Urothelium cell line (cell line): Measurements from ENCODE around the gene GTSF1L.
A peak's percentile ranks its signal among the peaks of the same experiment; 100 is the strongest.
"Not testable (repeated sequence)": the region's sequence is repeated elsewhere in the genome, so short reads cannot be mapped to it uniquely, and the experiment has no call there.

Experiments
- DNase-seq: peaks from one replicate; pipeline ENCODE4 v3.0.0; 2011; ENCODE audit warnings: low spot score, mixed read lengths
- FAIRE-seq: peaks from 2 replicates; lab custom pipeline; 2011; peaks lifted over from hg19 to GRCh38; lab: Jason Lieb, UNC

Gene GTSF1L

DNA sequence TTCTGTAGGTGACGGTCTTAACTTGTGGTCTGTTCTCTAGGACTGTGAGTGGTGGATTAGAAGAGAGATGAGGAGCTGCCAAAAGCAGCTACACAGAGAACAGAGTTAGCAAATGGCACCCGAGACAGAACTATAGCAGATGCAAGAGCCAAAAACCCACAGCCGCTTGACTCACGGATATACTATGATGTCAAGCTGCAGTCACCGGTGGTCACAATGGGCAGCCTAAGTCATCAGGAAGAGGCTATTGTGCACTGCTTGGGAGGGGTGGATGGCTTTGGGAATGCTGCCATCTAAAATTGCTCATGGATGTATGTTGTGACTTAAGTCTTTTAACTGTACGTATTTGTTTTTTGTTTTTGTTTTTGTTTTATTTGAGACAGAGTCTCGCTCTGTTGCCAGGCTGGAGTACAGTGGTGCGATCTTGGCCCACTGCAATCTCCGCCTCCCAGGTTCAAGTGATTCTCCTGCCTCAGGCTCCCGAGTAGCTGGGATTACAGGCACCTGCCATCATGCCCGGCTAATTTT, at the start of gene GTSF1L:
TSS of gene GTSF1L (minus strand) at position 192 of the 528 bp plus-strand sequence. CDS start 308 bp downstream, outside the sequence.
- DNase-seq (peak; percentile 42), FAIRE-seq (no peak)

DNA sequence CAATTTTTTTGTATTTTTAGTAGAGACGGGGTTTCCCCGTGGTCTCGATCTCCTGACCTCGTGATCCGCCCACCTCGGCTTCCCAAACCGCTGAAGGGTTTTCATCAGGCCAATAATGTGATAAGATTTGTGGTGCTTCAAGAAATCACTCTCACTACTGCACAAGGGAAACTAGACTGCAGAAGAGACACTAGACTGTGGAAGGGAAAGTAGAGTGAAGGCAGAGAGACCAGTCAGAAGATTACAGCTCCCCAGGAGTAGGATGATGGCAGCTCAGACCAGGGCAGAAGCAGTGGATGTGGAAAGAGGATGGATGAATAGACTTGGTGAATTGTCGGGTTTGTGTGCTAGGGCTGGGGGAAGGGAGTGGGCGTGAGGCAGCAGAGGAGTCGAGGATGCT, 48.0 kb upstream of the GTSF1L start:
- FAIRE-seq (no peak), DNase-seq (no peak)

DNA sequence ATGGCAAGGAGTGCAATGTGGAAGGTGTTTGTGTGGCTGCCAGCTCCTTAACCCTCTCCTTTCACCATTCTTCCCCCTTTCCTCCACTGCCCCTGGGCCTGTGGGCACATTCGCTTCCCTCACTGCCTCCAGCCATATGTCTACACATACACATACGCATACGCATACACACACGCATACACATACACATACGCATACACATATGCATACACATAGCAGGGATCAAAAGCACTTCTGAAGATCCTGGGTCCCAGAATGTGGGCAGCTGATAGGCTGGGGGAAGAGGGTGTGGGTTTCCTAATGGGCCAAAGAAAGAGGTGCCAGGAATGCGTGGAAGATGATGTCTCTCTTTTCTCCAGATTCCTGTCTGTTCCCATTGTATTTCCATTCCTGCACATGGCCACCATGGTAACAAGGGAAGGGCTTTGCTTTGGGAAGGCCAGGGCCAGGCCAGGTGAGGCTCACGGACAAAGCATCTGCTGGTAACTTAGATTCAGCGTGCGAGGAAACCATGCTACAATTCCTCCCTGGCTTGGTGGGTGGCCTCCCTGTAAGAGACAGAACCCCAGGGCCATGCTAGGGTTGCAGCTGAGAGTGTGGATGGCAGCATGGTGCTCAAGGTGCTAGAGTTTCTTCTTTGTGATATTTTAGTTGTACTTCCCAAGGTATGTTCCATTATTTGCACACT, 44.8 kb upstream of the GTSF1L start:
- DNase-seq (no peak), FAIRE-seq (peak; percentile 30)

DNA sequence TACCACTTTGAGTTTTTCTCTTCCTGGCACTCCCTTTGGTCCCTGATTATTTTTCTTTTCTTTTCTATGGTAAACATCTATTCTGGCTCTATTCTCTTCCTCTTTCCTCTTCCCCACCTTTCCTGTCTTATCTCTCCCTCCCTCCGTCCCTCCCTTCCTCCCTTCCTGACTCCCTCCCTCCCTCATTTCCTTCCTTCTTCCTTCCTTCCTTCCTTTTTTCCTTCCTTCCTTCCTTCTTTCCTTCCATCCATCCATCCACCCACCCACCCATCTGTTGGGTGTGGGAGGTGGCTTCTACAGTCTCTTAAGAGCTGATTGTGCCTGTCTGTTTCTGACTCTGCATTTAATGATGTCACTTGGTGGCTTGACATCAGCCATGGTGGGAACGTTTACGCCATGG, 43.5 kb upstream of the GTSF1L start:
- FAIRE-seq: no peak
- no peak for DNase-seq

DNA sequence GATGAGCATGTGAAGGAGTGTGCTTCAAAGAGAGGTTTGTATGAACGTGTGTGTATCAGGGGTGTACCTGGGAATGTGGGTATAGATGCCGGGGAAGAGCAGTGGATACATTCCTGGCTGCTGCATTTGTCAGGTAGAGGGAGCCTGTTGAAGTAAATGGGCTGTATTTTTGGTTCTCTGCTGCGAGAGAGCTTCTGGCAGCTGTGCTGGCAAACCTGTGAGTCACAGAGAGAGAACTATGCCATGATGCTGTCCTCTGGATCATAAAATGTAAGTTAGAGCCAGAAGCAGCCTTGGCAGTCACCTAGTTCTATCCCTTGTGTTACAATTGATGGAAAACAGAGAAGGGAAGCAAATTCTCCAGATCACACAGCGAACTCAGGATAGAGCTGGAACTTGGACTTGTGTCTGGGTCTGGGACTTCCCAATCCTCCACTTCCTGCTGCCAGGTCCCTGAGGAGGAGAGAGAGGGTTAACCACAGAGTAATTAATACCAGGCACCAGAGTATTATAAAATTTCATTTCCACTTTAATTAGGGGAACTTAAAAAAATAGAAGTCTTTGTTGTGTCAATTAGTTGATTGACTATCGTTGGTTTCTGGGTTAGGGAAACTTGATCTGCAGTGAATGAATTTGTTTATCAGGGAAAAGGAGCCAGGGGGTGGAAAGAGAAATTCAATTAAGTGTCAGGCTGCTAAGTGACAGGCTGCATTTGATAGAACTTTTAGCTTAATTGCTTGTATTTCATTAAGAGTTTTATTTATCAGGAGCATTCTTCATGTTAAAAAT, 41.1 kb upstream of the GTSF1L start:
- DNase-seq: peak; percentile 80
- no peak for FAIRE-seq

DNA sequence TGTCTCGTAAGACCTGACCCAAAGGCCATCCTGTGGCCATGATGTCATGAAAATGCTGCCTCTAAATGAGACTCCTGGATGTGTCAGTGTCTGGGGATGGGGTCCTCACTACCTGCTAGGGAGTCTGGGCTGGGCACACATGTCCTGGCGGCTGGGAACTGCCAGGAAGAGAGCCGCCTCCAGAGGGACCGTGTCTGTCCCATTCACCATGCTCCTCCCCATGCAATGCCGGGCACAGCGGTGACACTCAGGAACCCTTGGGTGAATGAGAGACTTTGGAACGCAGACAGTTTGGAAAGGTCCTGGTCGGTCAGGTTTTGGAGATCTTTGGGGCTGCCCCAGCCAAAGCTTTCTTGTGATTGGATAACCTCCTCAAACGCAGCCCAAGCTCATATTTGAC, 40.1 kb upstream of the GTSF1L start:
- DNase-seq (no peak), FAIRE-seq (no peak)

DNA sequence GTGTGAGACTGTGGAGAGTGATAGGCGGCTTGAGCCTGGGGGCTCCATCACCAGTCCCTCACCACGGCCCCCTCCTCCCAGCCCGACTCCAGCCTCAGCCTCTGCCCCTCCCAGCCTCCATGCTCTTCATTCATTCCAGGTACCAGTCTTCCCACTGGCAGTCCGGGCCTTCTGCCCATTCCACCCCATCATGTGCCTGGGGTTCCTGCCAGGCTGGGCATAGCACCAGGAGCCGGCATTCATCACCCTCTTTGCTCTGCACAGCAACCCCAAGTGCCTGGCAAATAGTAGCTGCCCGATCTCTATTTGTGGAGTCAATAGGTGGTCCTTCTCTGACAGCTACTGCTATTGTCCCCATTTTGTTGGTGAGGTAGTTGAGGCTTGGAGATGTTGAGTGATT, 39.6 kb upstream of the GTSF1L start:
- FAIRE-seq: no peak

DNA sequence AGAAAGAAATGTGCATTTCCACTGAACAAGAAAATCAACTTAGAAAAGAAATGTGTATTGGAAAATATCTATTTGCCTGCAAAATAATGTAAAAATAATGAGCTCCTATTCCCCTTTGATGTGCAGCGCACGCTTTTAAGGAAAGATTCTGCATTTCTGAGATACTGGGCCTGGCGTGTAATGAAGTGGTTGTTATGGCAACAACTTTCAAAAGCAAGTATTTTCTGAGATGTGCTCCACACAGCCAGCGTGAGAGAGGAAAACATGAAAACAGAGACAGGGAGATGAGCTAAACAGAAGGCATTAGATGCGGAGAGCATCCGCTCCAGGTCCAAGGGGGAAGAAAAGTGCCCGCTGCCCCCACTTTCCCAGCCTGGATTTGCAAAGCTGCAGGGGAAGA, 39.1 kb upstream of the GTSF1L start:
- FAIRE-seq (no peak), DNase-seq (no peak)

More for the DNA sequence above, 39.6 kb upstream of the GTSF1L start:
- no peak for DNase-seq

DNA sequence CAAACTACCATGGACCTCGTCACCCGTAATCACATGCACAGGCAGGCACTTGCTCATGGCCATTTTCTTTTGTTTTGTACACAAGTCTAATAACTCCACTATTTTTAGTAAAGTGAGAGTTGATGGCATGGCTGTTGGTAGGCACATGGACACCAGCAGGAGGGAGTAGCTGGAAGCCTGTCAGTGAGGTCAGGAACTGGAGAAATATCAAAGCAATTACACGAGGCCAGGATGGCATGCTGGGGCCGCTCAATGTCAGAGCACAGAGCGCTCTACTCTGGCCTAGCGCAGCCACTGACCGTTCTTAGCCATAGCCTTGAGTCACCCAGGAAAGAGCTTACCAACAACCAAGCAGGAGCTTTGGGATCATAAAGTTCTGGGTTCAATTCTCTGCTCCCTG, 36.1 kb upstream of the GTSF1L start:
- no peak for DNase-seq
- FAIRE-seq: no peak

DNA sequence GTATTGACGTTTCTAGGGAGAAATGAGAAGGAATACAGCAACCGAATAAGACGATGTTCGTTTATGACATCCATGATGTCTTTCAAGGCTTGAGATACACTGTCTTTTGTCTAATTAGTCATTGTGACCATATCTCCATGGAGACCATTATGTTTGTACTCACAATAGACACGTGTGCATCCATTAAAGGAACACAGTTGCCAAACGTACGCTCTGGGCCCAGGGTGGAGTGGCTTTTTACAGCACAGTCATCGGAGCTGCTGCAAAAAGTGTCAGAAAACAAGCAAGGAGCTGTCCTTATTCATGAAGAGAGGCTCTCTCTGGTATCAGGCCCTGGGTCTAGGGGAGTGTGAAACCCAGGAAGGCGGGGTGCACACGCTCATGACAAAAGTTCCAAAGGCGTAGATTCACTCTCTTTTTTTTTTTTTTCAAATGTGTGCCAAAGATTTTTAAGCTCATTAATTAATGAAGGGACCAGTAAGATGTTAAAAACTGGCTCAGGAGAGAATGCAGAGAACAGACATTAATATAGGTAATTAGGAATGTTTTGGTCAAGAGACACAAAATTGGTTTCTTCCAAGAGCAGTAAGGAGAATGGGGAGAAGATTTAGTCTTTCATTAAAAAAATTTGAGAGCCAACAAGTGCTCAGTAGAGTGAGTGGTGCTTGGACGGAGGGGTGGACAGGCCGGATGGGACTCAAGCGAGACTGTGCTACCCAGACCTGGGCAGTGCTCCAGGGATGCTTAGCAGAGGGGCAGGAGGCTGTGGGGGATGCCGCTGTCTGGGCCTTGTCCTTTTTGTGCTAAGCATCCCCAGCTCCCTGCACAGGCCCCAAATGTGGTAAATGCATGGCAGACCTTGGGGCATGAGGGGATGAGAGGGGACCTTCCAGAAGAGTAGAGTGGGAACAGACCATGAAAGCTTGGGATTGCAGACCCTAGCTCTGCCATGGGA, 34.9 kb upstream of the GTSF1L start:
- DNase-seq (no peak), FAIRE-seq (no peak)

DNA sequence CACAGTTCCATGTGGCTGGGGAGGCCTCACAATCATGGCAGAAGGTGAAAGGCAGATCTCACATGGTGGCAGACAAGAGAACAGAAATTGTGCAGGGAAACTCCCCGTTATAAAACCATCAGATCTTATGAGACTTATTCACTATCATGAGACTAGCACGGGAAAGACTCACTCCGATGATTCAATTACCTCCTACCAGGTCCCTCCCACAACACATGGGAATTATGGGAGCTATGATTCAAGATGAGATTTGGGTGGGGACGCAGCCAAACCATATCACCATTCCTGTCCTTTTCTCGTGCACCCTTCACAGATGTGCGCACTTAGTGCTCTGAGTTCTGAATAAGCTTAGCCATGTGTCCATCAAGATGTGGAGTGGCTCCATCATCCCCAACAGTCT, 31.1 kb upstream of the GTSF1L start:
- not testable (repeated sequence) for FAIRE-seq, DNase-seq

DNA sequence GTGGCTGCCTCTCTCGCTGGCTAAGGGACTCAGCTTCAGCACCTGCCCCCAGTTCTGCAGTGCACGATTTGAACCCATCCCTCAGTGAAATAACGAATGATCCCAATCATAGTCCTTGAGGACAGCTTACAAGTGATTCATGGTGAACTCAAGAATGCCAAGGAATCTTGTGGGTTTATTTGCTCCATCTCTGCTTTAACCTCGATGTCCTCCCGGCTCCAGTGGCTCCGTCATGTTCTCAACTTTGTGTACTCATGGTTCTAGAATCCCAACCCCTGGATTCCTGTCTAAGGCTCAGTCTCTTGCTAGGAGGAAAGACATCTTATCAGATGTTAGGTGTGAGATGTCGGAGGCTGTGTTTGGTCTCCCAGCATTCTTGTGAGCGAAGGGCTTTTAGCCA, 29.0 kb upstream of the GTSF1L start:
- no peak for FAIRE-seq
- no peak for DNase-seq

DNA sequence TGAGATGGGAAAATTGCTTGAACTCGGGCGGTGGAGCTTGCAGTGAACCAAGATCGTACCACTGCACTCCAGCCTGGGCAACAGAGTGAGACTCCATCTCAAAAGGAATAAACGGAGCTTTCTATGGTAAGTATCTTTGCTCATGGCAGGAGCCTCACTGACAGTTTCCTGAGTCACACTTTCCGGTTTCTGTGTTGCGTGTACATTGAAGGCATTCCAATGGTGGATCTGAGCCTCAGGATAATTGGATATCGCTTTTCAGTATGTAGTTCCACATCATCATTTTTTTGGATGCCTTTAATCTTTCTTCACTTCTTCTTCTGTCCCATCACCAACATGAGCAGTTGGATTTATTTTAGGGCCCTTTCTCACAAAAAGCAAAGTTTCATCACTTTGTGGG, 28.6 kb upstream of the GTSF1L start:
- DNase-seq: no peak
- no peak for FAIRE-seq

DNA sequence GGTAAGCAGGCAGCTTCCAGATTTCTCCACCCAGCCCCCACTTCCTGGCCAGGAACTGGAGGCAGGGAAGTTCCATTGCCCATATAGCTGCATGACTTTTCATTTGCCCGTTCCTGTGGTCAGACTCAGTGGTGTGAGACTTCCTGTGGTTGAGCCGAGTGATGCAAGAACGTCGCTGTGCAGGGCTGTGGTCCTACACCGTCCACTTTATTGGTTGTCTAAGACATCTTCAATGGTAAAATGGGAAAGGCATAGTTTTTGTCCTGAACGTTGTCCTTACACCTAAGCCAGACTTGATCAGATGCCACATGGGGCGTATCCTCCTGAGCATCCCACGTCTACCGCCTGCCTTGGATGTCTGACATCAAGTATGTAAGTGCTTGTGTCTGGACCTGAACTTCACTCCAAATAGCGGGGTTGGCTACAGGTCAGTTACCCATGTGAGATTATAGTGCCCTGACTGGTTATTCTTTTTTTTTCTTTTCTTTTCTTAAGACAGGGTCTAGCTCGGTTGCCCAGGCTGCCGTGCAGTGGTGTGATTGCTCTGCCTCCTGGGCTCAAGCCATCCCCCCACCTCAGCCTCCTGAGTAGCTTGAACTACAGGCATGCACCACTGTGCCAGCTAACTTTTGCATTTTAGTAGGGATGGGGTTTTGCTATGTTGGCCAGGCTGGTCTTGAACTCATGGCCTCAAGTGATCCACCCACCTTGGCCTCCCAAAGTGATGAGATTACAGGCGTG, 25.9 kb upstream of the GTSF1L start:
- DNase-seq (peak; percentile 91), FAIRE-seq (peak; percentile 86)

DNA sequence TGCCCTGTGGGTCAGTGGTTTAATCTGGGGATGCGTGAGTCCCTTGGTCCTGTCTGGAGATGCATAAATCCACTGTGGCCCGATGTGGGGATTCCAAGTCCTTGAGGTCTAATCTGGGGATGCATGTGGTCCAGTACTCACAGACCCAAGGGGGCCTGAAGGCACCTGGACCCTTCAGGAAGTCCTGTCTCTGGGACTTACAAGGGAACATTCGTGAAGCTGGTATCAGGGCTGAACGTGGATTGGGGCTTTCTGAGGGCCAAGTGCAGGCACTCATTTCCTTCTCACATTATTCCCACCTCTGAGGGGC, 25.2 kb upstream of the GTSF1L start:
- FAIRE-seq: no peak
- DNase-seq: no peak

DNA sequence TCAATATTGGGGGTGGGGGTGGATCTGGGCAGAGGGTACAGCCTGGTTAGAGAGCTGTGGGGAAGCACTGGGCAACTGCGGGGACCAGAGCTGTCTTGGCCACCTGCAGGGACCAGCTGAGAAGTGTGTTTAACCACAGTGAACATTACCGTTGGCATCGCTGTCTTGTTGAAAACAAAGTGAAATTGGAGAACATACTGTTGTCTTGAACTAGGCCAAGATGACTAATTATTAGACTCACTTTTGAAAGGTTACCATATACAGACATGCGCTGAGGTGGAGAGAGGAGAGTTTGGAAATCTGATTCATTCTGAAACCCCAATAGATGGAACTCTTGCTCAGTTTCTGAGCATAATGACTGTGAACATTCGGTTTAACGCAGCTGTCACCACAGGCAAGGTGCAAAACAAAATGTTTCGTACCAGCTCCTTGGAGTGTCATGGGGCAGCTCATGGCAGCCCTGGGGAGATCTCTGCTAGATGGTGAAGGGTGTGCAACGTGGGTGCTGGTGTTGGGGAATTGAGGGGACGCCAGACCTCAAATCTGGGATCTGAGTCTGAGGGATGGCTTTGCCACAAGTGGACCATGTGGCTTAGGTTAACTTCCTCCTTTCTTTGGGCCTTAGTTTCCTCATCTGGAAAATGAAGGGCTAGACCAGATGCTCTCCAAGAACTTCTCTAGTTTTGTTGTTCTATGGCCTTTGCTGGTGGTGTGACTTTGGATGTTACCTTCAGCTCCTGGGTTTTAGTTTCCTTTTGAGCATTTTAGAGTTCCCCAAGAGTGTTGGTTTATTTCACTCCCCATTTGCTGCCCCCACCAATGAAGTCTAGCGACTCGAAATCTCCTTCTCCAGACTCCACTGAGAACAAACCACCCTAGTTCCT, 24.6 kb upstream of the GTSF1L start:
- FAIRE-seq: peak; percentile 58
- peak; percentile 84 for DNase-seq

DNA sequence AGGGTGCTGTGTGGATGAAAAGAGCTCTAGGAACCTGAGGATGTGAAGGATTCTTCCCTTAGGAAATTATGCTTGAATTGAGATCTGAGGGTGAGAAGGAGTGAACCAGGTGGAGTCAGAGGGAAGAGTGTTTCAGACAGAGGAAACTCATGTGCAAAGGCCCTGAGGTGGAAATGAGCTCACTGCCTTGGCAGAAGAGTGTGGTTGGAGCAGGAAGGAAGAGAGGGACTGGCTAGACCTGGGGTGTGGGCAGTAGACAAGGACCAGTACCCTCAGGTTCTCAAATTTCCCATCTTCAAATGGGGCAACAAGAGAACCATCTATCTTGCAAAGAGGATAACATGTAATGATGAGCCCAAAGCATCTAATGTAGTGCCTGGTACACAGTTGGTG, 24.0 kb upstream of the GTSF1L start:
- DNase-seq (no peak), FAIRE-seq (no peak)

DNA sequence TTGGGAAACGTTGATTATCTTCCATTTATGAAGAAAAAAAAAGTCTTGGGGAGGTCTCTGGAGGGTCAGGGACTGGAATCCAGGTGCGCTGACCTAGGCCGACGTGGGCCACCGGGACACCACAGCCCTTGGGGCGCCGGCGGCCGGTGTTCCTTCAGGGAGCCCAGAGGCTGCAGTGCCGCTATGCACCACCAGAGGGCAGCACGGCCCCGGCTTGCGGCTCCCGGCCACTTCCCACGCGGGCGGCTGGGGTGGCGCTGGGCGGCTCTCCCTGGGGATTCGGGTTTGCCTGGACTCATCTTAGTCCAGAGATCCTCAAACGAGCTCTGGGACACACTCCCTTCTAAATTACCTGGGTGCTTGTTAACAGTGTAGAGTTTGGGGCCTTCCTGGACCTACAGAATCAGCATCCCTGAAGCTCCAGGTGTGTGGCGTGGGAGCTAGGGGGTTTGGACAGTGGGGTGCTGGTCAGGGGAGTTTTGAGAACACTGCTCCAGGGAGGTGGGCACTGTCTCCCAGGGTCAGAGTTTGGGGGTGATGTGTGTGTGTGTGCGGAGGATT, 23.0 kb upstream of the GTSF1L start:
- peak; percentile 95 for DNase-seq
- FAIRE-seq: no peak

DNA sequence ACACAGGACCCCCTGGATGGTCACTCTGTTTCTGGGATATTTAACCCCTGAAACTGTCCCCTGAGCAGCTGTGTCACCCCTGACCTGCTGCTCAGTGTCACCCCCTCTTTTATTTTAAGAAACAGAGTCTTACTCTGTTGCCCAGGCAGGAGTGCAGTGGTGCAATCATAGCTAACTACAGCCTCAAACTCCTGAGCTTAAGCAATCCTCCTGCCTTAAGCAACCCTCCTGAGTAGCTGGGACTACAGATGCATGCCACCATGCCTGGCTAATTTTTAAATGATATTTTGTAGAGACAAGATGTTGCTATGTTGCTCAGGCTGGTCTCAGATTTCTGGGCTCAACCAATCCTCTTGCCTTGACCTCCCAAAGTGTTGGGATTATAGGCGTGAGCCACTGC, 21.5 kb upstream of the GTSF1L start:
- FAIRE-seq (no peak), DNase-seq (no peak)
